ENCODE measurements around the gene SPIN1.
"Not testable (repeated sequence)": the region's sequence is repeated elsewhere in the genome, so short reads cannot be mapped to it uniquely, and the experiment has no call there.

SPIN1 gene

DNA sequence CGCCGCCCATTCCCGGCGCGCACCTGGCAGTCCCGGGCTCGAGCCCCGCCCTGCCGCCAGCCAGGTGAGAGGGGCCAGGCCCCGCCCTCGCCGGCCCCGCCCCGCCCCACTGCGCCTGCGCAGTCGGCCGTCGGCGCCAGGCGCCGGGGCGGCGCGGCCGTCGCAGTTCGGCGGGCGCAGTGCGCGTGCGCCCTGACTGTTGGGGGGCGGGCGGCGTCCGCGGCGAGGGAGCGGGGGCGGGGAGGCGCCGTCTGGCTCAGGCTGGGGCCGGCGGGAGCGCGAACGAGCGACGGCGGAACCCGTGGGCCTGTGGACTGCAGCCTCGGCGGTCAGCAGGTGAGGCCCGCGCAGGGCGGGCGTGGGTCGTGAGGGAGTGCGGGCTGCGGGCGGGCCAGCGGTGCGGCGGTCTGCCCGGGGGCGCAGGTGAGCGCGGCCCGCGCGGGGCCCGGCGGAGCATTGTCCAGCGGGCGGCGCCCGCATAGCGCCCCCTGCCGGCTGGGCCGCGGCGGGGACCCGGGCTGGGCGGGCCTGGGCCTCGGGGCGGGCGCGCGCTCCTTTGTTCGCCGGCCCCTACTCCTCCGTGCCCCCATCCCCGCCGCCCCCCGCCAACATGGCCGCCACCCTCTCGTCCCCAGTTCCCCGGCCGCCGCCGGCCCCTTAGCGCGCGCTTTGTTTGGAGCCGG is at the start of gene SPIN1:
Gene SPIN1, plus strand, starts transcription at position 242 of the 683 bp plus-strand sequence. CDS start 38,096 bp downstream, outside the sequence.
- DNase-seq (ENCODE audit: low read depth, low spot score): no peak
- peak within 1 kb of the TSS; percentile 96 for H3K27ac ChIP-seq

- H3K27ac ChIP-seq: no peak overlapping the region
- DNase-seq (ENCODE audit: low read depth, low spot score): no peak
These were observed 48.9 kb upstream of the SPIN1 start for GRCh38 chr9:88339317-88339716.

DNA sequence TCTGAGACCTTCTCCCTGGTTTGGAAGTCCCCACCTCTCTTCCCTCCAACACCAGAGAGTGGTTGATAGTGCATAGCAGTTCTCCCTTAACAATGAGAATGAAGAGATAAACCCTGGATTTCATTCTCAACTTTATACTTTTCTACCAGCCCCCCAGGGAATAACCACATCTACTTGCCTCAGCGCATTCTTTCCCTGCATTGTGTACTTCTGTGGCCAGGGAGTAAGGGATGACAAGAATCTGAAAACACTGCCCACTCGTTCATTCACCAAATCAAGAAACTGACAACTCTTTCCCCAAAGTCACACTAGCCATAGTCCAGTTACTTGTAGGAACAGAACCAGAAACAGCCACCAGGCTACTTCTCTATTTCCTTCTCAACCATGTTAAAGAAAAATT is 46.0 kb upstream of the SPIN1 start:
- no peak for DNase-seq (ENCODE audit: low read depth, low spot score)
- no peak overlapping the region for H3K27ac ChIP-seq

GRCh38 chr9:88344013-88344412 is 44.2 kb upstream of the SPIN1 start:
- H3K27ac ChIP-seq: peak overlapping the region; percentile 49
- DNase-seq (ENCODE audit: low read depth, low spot score): no peak

DNA sequence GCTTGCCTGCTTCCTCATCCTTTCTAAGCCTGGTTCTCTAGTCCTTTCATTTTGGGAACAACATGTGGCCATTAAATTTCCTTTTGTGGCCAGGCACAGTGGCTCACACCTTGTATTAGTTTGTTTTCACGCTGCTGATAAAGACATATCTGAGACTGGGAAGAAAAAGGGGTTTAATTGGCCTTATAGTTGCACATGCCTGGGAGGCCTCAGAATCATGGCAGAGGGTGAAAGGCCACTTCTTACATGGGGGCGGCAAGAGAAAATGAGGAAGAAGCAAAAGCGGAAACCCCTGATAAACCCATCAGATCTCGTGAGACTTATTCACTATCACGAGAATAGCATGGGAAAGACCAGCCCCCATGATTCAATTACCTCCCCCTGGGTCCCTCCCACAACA is 37.9 kb upstream of the SPIN1 start:
- DNase-seq (ENCODE audit: low read depth, low spot score); H3K27ac ChIP-seq: not testable (repeated sequence)

DNA sequence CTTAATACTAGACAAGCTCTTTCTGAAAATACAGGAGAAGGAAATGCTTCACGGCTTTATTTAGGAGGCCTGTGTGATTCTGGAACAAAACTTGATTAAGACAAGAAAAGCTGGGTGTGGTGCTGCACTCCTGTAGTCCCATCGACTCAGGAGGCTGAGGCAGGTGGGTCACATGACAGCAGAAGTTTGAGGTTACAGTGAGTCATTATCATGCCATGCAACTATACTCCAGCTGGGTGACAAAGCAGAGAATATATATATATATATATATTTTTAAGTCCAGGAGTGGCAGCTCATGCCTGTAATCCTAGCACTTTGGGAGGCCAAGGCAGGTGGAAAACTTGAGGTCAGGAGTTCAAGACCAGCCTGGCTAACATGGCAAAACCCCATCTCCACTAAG is 33.1 kb upstream of the SPIN1 start:
- peak; percentile 79 for DNase-seq (ENCODE audit: low read depth, low spot score)
- peak overlapping the region; percentile 67 for H3K27ac ChIP-seq

GRCh38 chr9:88357250-88357649 is 31.0 kb upstream of the SPIN1 start:
- H3K27ac ChIP-seq; DNase-seq (ENCODE audit: low read depth, low spot score): not testable (repeated sequence)

GRCh38 chr9:88358723-88359122 is 29.5 kb upstream of the SPIN1 start:
- no peak for DNase-seq (ENCODE audit: low read depth, low spot score)
- no peak overlapping the region for H3K27ac ChIP-seq

DNA sequence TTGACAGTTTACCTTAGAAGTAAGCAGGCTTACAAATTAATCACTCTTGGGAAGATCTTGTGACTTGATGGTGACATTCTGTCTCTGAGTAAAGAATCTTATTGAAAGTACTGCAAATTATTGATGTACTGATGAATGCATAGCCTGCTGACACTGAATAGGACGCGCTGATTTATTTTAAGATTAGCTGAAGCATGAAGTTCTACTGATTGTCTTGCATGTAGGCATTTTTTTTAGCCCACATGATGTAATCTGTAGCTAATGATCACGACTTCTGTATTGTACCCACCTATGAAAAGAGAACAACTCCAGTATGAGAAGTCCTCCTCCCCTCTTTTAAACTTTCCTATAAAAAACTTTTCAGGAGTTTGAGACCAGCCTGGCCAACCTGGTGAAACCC is 28.3 kb upstream of the SPIN1 start:
- DNase-seq (ENCODE audit: low read depth, low spot score): no peak
- H3K27ac ChIP-seq: no peak overlapping the region

DNA sequence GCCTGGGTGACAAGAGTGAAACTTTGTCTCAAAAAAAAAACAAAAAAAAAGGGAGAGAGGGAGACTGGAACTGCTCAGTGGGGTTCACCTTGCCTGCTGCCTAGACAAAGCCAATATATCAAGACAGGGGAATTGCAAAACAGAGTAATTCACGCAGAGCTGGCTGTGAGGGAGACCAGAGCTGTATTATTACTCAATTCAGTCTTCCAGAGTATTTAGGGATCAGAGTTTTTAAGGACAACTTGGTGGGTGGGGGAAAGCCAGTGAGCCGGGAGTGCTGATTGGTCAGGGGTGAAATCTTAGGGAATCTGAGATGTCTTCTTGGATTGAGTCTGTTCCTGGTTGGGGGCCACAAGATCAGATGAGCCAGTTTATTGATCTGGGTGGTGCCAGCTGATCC is 25.6 kb upstream of the SPIN1 start:
- no peak for DNase-seq (ENCODE audit: low read depth, low spot score)
- H3K27ac ChIP-seq: no peak overlapping the region

GRCh38 chr9:88363661-88364060 is 24.6 kb upstream of the SPIN1 start:
- H3K27ac ChIP-seq: no peak overlapping the region
- no peak for DNase-seq (ENCODE audit: low read depth, low spot score)

DNA sequence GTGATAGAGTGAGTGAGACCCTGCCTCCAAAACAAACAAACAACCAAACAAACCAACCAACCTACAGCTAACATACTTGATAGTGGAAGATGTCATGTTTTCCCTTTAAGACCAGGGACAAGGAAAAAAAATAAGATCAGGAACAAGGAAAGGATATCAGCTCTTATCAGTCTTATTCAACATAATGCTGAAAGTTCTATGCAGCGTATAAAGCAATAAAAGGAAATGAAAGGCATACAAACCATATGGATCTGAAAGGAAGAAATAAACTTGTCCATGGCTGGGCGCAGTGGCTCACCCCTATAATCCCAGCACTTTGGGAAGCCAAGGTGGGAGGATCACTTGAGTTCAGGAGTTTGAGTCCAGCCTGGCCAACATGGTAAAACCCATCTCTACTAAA is 23.5 kb upstream of the SPIN1 start:
- no peak for DNase-seq (ENCODE audit: low read depth, low spot score)
- H3K27ac ChIP-seq: no peak overlapping the region

DNA sequence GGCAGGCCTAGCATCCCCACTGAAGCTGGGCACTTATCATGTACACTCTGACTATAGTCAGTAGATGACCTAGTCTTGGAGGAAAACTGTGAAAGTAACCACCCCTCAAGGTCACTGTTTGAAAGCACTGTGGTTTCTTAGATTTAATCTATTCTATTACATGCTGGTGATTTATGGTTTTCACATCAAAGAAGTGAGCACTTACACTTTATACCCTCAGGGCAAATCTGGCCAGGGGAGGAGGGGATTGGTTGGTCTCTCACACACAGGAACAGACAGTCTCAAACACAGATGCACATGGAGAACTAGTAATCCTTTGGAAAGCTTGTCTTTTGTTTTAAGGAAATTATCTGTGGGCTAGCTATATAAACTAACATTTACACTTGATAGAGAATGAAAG is 17.9 kb upstream of the SPIN1 start:
- no peak overlapping the region for H3K27ac ChIP-seq
- DNase-seq (ENCODE audit: low read depth, low spot score): no peak

DNA sequence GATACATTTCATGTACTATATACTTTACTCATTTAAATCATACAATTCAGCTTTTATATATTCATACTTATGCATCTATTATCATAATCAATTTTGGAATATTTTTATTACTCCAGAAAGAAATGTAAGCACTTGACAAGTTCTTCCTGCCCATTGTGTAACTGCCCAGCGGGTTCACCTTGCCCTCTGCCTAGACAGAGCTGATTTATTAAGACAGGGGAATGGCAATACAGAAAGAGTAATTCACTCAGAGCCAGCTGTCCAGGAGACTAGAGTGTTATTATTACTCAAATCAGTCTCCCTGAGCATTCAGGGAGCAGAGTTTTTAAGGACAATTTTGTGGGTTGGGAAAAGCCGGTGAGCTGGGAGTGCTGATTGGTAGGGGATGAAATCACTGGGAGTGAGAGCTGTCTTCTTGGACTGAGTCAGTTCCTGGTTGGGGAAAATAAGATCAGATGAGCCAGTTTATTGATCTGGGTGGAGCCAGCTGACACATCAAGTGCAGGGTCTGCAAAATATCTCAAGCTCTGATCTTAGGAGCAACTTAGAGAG is 16.1 kb upstream of the SPIN1 start:
- H3K27ac ChIP-seq: no peak overlapping the region
- DNase-seq (ENCODE audit: low read depth, low spot score): no peak

- no peak for DNase-seq (ENCODE audit: low read depth, low spot score)
- no peak overlapping the region for H3K27ac ChIP-seq
These were observed 15.2 kb upstream of the SPIN1 start for GRCh38 chr9:88373045-88373444.

DNA sequence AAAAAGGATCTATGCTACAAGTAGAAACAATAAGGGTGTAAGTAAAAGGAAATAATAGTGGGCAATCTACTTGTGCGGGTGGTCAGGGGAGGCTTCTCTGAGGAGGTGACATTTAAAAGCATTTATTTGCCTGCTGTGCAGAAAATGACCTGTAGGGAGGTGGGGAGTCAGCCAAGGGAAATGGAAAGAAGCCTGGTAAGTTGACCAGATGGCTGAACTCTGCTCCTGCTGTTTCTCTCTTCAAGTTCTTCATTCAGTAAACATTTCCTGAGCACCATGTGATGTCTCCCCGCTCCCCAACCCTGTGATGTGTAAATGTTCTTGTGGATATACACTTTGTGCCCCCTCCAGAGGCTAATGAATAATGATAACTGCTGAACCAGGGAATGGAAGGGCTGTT is 9.9 kb upstream of the SPIN1 start:
- DNase-seq (ENCODE audit: low read depth, low spot score): no peak
- H3K27ac ChIP-seq: no peak overlapping the region

DNA sequence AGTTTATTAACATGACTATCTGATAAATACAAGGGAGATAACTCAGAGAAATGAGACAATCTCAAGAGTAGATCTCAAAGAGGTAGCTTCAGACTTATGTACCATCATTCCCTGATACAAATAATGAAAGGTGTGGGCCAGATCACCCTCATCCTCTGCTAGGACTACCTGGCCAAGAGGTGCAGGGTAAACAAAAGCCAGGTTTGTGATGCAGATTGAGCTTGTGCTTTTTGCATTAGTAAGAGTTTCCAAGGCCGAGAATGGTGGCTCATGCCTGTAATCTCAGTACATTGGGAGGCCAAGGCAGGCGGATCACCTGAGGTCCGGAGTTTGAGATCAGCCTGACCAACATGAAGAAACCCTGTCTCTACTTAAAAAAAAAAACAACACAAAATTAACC is 8.9 kb upstream of the SPIN1 start:
- H3K27ac ChIP-seq: no peak overlapping the region
- DNase-seq (ENCODE audit: low read depth, low spot score): no peak

- H3K27ac ChIP-seq: no peak overlapping the region
These were observed 8.1 kb upstream of the SPIN1 start for GRCh38 chr9:88380118-88380517.

DNA sequence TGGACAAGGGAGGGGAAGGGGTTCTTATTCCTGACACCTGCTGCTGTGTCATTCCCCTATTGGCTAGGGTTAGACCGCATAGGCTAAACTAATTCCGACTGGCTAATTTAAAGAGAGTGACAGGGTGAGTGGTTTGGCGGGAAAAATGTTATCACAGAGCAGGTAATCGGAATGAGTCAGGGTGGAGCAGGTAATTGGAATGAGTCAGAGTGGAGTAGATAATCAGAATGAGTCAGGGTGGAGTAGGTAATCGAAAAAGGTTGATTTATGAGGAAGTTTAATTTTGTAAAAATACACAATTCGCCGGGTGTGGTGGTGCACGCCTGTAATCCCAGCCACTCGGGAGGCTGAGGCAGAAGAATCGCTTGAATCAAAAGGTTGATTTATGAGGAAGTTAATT is 6.9 kb upstream of the SPIN1 start:
- DNase-seq (ENCODE audit: low read depth, low spot score); H3K27ac ChIP-seq: not testable (repeated sequence)

More at GRCh38 chr9:88380118-88380517, 8.1 kb upstream of the SPIN1 start:
- DNase-seq (ENCODE audit: low read depth, low spot score): no peak

- no peak overlapping the region for H3K27ac ChIP-seq
- DNase-seq (ENCODE audit: low read depth, low spot score): no peak
These were observed 5.1 kb upstream of the SPIN1 start for GRCh38 chr9:88383176-88383575.

- not testable (repeated sequence) for H3K27ac ChIP-seq; DNase-seq (ENCODE audit: low read depth, low spot score)
These were observed 2.1 kb upstream of the SPIN1 start for GRCh38 chr9:88386137-88386536.

DNA sequence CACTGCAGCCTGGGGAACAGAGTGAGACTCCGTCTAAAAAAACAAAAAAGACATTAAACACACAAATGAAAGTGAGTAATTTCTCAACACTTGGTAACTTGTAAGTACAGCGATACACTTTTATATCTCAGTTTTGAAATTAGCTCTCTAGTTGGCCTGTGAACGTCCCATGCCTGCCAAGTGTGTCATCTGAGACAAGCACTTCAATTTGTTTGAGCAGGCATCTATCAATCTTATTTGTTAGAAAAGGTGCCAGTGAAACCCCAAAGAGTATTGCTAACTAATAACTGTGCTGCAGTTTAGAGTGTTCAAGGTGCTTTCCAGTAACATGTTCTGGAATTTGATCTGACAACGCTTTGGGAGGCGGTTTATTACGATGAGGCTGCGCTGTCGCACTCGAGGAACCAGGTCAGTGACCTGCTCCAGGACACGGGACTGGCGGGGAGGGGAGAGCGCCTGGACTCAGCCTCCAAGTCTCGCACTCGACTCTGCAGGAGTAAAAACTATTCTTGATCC is 1.1 kb upstream of the SPIN1 start:
- no peak for DNase-seq (ENCODE audit: low read depth, low spot score)
- H3K27ac ChIP-seq: peak overlapping the region; percentile 96
